Amniotic epithelial cell (primary cell): ENCODE data around the gene BLTP3A.
"Not testable (repeated sequence)": the region's sequence is repeated elsewhere in the genome, so short reads cannot be mapped to it uniquely, and the experiment has no call there.

Experiments
- DNase-seq: peaks from one replicate; pipeline ENCODE4 v3.0.0-alpha.2; 2010; ENCODE audit warnings: low read depth

The BLTP3A gene

DNA sequence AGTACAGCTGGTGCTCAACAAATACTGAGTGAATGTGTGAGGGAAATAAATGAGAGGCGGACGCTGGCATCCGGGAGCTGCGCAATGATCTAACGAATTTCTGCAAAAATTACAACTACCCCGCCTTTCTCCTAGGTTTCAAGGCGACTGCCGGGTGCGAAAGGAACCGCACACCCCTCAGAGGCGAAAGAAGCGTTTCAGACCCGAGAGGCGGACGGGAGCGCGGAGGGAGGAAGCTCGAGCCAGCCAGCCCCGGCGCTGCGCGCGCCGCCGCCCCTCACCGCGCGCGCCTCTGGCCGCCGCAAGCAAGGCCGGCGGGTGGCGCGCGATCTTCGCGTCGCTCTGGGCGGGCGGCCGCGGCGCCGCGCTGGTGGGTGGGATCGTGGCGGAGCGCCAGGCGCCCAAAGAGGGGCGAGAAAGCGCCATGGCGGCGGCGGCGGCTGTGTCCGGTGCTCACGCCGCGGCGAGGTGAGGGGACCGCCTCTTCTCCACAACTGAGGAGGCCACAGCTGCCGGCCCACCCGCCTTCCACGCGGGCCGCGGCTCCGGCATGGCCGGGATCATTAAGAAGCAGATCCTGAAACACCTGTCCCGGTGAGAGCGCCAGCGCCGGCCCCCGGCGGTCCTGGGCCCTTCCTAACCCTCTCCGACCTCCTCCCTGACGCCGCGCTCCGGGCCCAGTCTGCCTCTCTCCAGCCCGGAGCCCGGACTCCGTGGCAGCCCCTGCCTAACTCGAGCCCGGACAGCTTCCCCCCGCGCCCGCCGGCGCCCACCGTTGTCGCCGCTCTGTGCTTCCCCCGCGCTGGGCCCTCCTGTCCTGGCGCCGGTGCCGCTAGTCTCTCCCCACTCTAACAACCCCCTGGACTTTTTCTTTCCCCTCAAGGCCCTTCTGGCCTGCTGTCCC is at the start of gene BLTP3A:
Gene BLTP3A, plus strand, starts transcription at position 383 of the 904 bp plus-strand sequence. Its CDS starts 168 bp downstream, at position 551.
- peak; percentile 35 for DNase-seq

GRCh38 chr6:34742094-34742493 is 49.8 kb upstream of the BLTP3A start:
- no peak for DNase-seq

DNA sequence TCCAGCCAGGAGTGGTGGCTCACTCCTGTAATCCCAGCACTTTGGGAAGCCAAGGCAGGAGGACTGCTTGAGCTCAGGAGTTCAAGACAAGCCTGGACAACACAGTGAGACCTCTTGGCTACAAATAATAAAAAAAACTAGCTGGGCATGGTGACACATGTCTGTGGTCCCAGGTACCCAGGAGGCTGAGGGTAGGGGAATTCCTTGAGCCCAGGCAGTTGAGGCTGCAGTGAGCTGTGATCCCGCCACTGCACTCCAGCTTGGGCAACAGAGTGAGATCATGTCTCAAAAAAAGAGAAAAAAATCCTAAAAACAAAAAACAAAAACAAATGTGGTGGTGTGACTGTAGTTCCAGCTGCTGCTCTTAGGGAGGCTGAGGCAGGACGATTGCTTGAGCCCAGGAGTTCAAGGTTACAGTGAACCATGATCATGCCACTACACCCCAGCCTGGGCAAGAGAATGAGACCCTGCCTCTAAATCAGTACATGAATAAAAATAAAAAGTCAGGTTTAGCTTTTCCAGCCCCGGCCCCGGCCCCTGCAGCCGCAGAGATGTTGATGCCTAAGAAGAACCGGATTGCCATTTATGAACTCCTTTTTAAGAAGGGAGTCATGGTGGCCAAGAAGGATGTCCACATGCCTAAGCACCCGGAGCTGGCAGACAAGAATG is 48.1 kb upstream of the BLTP3A start:
- DNase-seq = no peak

GRCh38 chr6:34744294-34744647 is 47.6 kb upstream of the BLTP3A start:
- not testable (repeated sequence) for DNase-seq

GRCh38 chr6:34745277-34746103 is 46.4 kb upstream of the BLTP3A start:
- peak; percentile 89 for DNase-seq

GRCh38 chr6:34746104-34746846 is 45.6 kb upstream of the BLTP3A start:
- DNase-seq = peak; percentile 23

DNA sequence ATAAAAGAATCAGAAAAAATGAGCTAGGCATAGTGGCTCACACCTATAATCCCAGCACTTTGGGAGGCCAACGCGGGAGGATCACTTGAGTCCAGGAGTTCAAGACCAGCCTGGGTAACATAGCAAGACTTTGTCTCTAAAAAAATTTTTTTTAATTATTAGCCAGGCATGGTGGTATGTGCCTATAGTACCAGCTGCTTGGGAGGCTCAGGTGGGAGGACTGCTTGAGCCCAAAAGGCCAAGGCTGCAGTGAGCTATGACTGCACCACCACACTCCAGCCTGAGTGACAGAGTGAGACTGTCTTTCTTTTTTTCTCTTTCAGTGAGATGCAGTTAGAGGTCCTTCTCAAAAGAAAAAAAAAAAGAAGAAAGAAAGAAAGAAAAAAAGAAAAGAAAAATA is 43.1 kb upstream of the BLTP3A start:
- DNase-seq = no peak

- DNase-seq = peak; percentile 33
Observed at GRCh38 chr6:34756513-34756856, 35.4 kb upstream of the BLTP3A start.

DNA sequence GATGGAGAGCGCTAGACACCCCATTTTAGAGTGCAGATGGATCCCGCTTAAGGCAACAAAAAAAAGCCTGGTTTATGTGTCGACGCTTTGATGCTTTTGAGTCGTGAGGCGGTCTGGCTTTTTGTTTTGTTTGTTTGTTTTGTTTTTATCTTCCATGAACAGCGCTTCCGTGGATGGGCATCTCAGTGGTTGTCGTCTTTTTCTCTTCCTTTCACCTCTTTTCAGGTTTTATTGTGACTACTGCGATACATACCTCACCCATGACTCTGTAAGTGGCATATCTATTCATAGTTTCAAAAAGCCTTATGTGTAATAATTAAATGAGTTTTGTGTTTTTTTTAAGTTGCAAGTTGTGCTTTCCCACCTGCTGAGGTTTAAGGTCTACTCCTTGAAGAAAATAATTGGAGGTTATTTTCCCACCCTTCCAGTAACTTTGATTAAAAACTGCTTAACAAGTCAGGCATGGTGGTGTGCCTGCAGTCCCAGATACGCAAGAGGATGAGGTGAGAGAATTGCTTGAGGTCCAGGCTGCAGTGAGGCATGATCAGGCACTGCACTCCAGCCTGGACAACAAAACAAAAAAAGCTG is 34.1 kb upstream of the BLTP3A start:
- no peak for DNase-seq

DNA sequence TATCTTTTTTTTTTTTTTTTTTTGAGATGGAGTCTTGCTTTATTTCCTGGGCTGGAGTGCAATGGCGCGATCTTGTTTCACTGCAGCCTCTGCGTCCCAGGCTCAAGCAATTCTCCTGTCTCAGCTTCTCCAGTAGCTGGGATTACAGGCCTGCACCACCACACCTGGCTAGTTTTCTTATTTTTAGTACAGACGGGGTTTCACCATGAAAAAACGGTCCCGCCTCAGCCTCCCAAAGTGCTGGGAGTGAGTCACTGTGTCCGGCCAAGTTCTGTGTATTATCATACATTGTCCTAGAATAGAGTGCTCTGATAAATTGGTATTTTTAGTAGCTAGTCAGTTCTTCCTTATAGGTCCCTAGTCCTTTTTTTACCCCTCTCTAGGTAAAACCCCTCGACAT is 31.8 kb upstream of the BLTP3A start:
- DNase-seq = no peak

DNA sequence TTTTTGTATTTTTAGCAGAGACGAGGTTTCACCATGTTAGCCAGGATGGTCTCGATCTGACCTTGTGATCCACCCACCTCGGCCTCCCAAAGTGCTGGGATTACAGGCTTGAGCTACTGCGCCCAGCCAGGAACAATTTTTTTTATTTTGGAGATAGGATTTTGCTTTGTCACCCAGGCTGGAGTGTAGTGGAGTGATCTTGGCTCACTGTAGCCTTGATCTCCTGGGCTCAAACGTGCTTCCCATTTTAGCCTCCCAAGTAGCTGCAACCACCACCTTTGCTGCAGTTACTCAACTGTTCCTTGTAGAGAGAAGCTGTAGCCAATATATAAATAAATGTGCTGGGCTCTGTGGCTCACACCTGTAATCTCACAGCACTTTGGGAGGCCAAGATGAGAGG is 30.2 kb upstream of the BLTP3A start:
- DNase-seq = not testable (repeated sequence)

DNA sequence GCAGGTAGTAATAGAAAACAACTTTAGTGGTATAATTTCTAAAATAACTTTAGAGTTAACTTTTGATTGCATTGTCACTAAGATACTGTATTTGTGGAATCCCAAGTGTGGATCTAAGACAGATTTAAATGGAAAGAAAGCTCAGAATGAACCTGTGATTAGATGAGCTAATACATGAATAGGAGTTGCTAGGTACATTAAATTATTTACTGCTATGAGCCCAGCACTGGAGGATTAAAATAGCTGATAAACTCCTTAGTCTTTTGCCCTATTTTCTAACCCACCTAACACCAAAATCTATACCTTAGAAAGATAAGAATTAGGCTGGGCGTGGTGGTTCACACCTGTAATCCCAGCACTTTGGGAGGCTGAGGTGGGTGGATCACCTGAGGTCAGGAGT is 23.7 kb upstream of the BLTP3A start:
- DNase-seq = no peak

DNA sequence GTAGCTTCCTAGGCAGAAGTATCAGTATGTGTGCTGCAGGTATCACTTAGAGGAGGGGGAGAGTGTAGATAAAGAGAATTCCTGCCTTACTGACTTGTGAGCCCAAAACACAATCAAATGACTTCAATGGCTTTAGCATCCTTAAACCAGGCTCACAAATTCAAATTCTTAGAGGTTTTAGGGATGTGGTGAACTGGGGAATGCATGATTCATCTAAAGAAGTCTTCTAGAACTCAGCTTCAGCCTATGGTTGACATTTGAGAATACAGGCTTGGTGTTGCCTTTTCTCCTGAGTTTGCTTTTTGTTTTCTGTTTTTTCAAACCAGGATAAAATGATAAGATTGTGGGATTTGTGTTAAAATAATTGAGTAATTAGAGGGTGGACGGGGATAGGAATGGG is 20.2 kb upstream of the BLTP3A start:
- DNase-seq = peak; percentile 73

GRCh38 chr6:34772940-34773339 is 18.9 kb upstream of the BLTP3A start:
- no peak for DNase-seq

- no peak for DNase-seq
Observed at GRCh38 chr6:34773916-34774315, 18.0 kb upstream of the BLTP3A start.

DNA sequence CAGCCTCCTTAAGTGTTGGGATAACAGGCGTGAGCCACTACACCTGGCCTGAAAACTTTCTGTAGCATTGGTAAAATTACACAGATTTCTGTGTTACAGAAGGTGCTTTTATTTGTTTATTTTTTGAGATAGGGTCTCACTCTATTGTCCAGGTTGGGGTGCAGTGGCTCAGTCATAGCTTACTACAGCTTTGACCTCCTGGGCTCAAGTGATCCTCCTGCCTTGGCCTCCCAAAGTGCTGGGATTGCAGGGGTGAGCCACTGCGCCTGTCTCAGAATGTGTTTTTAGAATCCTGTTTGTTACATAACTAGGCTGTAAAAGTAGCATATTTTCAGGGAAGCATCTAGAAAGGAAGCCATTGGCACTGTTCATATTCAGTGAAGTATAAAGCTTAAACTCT is 16.9 kb upstream of the BLTP3A start:
- no peak for DNase-seq

DNA sequence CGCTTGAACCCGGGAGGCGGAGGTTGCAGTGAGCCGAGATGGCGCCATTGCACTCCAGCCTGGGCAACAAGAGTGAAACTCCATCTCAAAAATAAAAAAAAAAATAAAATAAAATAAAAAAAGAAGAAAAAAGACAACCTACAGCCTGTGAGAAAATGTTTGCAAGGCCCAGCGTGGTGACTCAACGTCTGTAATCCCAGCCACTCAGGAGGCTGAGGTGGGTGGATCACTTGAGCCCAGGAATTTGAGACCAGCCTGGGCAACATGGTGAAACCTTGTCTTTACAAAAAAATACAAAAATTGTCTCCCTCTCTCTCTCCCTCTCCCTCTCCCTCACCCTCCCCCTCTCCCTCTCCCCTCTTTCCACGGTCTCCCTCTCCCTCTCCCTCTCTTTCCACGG is 6.5 kb upstream of the BLTP3A start:
- peak; percentile 56 for DNase-seq

GRCh38 chr6:34787152-34787551 is 4.7 kb upstream of the BLTP3A start:
- DNase-seq = not testable (repeated sequence)

GRCh38 chr6:34788111-34788510 is 3.8 kb upstream of the BLTP3A start:
- no peak for DNase-seq

DNA sequence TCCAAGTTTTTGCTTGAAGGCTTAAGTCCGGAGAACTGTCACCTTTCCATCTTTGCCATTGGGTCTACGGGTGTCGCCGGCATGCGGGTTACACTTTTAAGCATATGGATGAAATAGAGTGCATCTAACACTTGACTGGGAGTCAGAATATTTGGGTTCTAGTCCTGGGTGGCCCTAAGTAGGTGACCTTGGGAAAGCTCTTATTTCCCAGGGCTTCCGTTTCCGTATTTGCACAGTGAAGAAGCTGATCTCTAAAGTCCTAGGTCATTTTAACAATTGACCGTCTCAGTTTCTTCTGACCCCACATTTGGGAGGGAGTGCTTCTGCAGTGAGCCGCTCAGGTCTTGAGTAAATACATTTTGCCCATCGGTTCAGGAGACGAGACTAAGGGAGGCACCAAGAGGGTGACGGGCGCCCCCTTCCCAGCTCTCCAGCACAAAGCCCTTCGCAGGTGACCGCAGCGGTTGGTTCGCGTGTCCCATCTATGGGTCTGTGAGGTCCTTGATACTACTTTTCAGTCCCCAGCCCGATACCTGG is 651 bp upstream of the BLTP3A start:
- peak; percentile 15 for DNase-seq
